Measurements from ENCODE around the gene SRRM4. TPM values are rescaled to one million over a fixed set of nuclear protein-coding genes. Genes with fewer than 3 reads are reported as not detected.

The SRRM4 gene
- total RNA-seq, 1 experiment from 2014 or later, result 0.02 TPM

GRCh38 chr12:119090865-119091264 is 109.5 kb downstream of the SRRM4 start:
- no peaks in the 10 kb centered on the region for H3K36me3 ChIP-seq (ENCODE audit: control insufficient read depth in 1 of 2, insufficient read depth in 2 of 2, low read length in 2 of 2)
- H4K20me1 ChIP-seq (ENCODE audit: insufficient read depth), result no peaks in the 10 kb centered on the region
- H3K9me2 ChIP-seq (ENCODE audit: insufficient read depth), result no peaks in the 10 kb centered on the region
- no peak overlapping the region for H3K4me2 ChIP-seq (ENCODE audit: low read length)
- no peak for ATAC-seq
- no peak overlapping the region for H2AFZ ChIP-seq (ENCODE audit: low read depth, low read length, poor library complexity, severe bottlenecking)
- no peak overlapping the region for H3K9ac ChIP-seq (ENCODE audit: low read length)
- no peaks in the 10 kb centered on the region for H3K4me1 ChIP-seq (ENCODE audit: control insufficient read depth in 1 of 2, insufficient read depth in 2 of 2, low read length in 2 of 2)
- CTCF ChIA-PET, result no interaction called here
- POLR2A ChIA-PET, result no interaction called here
- H3K4me3 ChIP-seq (replicated peaks in 1 of 2; ENCODE audit: low read depth in 1 of 2, low read length in 2 of 2), result no peak overlapping the region
- RAD21 ChIA-PET (ENCODE audit: low non-redundant PET in 1 of 2, low total read pairs in 2 of 2, uncharacterized antibody in 2 of 2, unreplicated experiment in 2 of 2), result no interaction called here
- no peak overlapping the region for H3K27ac ChIP-seq (ENCODE audit: low read depth, low read length)
- H3K9me3 ChIP-seq (ENCODE audit: control insufficient read depth in 1 of 2, insufficient read depth in 1 of 2, low read depth in 1 of 2, low read length in 2 of 2), result no peaks in the 10 kb centered on the region
- no TSS peak for BruUV-seq (replicated peaks)
- H3K27me3 ChIP-seq (ENCODE audit: insufficient read depth, low read length), result peaks cover 79% of the 10 kb centered on the region
- no peak for DNase-seq (ENCODE audit: low read depth, low spot score)
- intact Hi-C loops (cut with micrococcal nuclease), result no loop called here
- TF ChIP-seq SRF (IDR thresholded peaks at IDR 0.05; ENCODE audit: low read depth) (no peak), ELF1 (IDR thresholded peaks at IDR 0.05; ENCODE audit: borderline replicate concordance, low read depth) (no peak), ZNF274 (IDR thresholded peaks at IDR 0.05; ENCODE audit: low read depth, low read length) (no peak), ZFX (IDR thresholded peaks at IDR 0.05) (no peak), CTCF (IDR thresholded peaks at IDR 0.05 in 2 of 3, conservative IDR thresholded peaks at IDR 0.05 in 1 of 3; ENCODE audit: borderline replicate concordance in 1 of 3, insufficient read depth in 1 of 3, low read depth in 2 of 3, low read length in 2 of 3) (no peak), ZBTB33 (IDR thresholded peaks at IDR 0.05; ENCODE audit: extremely low read depth, insufficient replicate concordance, low read length) (no peak), CBX3 (IDR thresholded peaks at IDR 0.05; ENCODE audit: low read depth) (no peak), YY1 (IDR thresholded peaks at IDR 0.05; ENCODE audit: extremely low read depth, insufficient replicate concordance, low read depth, low read length) (no peak), POLR2AphosphoS5 (IDR thresholded peaks at IDR 0.05; ENCODE audit: low read depth, low read length) (no peak), SP1 (IDR thresholded peaks at IDR 0.05; ENCODE audit: low read depth) (no peak), TCF7L2 (IDR thresholded peaks at IDR 0.05; ENCODE audit: borderline replicate concordance, extremely low read depth, insufficient read depth, insufficient read length) (no peak), REST (IDR thresholded peaks at IDR 0.05; ENCODE audit: low read depth) (no peak)
- H3K79me2 ChIP-seq (ENCODE audit: insufficient read depth, low read length), result no peaks in the 10 kb centered on the region

Data from HCT116 (cell line).